HS-5 (cell line): ENCODE data around the gene PLPP2.

Source experiments
- DNase-seq: peaks from one replicate; pipeline ENCODE4 v3.0.0-alpha.2; 2012; ENCODE audit warnings: low read depth

The PLPP2 gene

DNA sequence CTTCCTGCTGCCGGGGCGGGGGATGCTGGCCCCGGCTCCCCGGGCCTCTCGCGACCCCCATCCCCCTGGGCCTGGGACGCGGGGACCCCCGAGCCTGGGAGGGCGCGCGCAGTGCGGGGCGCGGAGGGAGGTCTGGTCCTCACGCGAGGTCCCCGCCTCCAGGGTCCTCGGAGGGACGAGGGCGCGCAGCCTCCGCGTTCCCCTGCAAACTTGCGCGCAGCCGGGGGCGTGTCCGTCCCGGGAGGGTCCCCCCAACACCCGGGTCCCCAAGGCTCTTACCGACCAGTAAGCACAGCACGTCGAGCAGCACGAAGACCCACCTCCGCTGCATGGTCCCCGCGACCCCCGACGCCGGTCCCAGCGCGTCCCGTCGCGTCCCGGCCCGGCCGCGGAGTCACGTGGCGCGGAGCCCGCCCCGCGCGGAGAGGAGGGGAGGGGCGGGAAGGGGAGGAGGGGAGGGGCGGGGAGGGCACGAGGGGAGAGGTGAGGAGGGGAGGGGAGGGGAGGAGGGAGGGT, at the start of gene PLPP2:
Gene PLPP2 (minus strand): TSS at position 398 of the 516 bp plus-strand sequence. CDS start 67 bp downstream, at position 331.
- DNase-seq, result no peak

DNA sequence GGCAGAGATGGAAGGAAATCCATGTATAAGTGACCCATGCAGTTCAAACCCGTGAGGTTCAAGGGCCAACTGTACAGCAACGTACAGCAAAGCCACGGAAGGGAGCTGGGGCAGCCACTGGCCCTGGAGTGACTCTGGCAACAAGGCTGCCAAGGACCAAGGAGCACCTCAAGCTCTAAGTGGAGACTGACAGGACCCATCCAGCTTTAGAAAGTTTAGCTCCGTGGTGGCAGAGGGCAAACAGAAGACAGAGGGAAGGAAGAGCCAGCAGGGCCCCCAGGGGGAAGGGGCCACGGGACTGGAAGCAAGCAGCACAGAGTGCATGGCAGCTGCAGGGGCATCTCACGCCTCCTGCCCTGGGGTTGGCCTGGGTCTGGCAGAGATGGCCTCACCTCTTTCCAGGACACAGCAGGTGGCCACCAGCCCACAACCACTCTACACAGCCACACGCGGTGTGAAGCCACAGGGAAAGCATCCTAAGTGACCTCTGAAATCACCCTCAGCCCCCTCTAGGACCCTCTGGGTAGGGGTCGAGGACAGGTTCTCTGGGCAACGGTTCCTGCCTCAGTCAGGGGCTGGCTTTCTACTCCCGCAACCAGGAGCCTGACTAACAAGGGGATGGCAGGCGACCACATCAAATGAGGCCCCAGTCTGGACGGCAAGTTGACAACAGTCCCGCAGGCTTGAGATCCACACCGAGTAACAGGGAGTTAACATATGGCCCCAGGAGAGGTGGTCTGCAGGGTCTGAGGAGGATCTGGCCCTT, 49.6 kb upstream of the PLPP2 start:
- DNase-seq, result no peak

DNA sequence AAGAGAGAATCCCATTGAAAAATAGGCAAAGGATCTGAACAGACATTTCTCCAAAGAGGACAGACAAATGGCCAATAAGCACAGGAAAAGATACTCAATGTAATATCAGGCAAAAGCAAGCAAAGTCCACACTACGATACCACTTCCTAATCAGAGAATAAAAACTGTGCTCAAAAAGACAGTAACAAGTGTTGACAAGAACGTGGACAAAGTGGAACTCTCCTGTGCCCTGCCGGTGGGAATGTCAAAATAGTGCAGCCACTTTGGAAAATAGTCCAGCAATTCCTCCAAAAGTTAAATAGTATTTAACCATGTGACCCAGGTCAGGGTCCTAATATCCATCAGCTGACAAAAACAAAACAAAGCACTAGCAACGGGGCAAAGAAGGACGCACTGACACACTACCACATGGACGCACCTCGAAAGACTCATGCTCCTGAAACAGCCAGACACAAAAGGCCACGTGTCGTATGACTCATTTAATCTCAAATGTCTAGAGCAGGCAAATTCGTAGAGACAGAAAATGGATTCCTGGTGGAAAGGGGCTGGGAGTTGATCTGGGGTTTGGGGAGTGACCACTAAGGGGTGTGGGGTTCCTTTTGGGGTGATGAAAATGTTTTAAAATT, 48.2 kb upstream of the PLPP2 start:
- no peak for DNase-seq

DNA sequence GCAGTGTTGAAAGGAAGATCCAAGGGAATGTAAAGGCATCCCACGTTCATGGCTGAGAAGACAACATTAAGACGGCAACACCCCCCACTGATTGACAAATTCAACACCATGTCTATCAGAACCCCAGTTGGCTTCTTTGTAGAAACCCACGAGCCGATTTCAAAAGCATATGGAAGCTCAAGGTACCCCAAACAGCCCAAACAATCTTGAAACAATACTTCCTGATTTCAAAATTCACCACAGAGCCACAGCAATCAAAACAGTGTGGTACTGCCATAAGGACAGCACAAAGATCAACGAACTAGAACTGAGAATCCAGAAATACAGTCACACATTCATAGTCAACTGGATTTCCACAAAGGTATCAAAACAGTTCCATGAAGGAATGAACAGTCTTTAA, 47.2 kb upstream of the PLPP2 start:
- no peak for DNase-seq

GRCh38 chr19:336067-336614, 44.9 kb upstream of the PLPP2 start:
- DNase-seq, result no peak

DNA sequence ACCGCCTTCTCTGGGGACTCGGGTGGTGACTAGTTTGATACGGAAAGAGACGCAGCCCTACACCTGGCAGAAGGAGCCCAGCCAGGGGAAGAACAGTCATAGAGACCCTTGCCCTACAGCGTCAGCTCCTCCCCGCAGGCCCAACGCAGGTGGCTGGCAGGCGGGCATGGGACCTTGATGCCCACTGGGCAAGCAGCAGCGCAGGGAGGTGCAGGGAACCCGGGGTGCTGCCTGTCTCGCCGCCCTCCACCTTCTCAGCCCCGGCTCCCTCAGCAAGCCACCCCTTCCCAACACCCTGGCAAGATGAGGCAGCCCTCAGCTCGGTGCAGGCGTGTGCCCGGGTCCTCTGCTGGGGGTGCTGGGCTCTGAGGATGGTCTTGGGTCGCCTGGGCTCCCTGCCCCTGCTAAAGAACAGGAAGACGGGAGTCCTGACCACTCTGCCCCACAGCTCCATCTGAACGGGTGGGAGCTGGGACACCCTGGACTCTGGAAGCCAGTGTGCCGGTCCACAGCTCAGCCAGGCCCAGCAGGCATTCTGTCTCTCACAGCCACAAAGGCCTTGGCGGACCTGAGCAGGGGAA, 44.4 kb upstream of the PLPP2 start:
- DNase-seq, result no peak

DNA sequence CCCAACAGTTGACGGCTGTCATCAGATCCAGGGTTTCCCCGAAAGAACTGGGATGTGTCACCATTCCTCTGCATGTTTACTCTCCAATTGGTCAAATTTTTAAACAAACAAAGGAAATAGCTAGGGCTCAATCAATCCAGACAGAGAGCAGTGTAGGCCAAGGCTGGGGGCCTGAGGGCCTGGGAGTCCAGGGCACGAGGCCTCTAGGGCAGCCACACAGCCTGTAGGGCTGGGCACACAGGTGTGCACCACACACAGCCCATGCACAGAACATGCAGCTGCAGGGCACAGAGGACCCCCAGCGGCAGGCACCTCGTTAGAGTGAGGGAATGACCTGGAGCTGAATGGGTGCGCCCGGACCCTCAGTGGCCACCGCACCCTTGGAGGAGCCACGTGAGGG, 43.9 kb upstream of the PLPP2 start:
- DNase-seq, result no peak

DNA sequence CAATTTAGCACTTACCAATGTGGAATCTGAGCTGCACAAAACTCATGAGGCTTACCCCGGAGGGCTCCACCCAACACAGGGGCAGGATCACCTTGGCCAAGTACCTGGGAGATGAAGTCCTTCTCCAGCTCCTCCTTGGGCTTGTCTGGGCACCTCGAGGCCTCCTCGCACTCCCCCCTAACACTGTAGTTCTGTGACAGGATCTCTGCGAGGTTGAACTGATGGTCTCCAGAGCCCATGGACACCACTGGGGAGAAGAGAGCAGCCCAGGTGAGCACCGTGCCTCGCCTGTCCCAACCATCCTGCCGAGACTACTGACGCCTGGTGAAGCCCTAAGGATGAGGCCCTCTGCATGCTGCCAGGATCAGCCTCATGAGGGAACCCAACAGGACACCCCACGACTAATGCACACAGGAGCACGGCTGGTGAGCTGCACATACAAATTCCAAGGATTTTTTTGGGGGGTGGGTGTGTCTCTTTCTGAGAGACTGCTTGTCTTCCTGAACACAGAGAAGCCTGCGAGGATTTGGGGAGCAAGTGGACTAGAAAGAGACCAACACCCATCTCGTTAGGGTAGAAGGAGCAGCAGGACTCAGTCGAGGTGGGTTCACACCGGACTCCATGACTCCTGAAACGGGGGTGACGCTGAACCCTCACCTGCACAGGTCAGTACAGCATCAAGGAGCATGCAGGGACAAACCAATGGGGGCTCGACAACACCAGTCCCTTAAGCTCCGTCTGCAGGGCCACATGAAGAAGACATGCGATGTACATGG, 43.3 kb upstream of the PLPP2 start:
- DNase-seq, result no peak

DNA sequence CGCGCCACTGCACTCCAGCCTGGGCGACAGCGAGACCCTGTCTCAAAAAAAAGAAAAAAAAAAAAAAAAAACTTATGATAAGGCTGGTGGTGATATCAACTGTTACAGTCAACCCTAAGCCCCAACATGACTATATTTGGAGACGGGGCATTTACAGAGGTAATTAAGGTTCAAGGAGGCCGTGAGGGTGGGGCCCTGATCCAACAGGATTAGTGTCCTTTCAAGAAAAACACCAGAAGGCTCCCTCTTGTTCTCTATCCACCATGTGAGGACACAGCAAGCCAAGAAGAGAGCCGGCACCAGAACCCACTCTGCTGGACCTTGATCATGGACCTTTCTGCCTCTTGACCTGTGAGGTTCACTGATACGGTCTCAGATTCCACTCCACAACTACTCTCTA, 39.3 kb upstream of the PLPP2 start:
- no peak for DNase-seq

DNA sequence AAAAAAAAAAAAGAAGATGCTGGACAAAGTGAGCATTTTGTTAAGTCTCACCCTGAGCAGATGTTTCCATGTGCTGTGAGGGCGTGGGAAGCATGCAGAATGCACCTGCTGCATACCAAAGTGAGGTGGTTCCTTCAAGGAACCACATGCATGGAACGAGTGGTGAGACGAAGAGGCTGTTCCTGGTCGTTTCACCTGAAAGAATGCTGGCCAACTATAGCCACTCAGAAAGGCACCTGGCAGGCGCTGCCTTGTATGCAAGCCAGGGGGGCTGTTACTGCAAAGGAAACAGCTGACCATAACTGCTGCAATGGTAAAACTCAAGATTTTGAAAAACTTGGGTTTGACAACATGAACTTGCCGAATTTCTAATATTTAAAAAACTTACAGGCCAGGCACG, 38.7 kb upstream of the PLPP2 start:
- no peak for DNase-seq

- DNase-seq, result no peak
These were observed 36.9 kb upstream of the PLPP2 start for GRCh38 chr19:328025-328505.

GRCh38 chr19:327291-328024, 36.3 kb upstream of the PLPP2 start:
- DNase-seq, result no peak

- DNase-seq, result no peak
These were observed 35.7 kb upstream of the PLPP2 start for GRCh38 chr19:326871-327270.

GRCh38 chr19:325937-326565, 34.8 kb upstream of the PLPP2 start:
- no peak for DNase-seq

DNA sequence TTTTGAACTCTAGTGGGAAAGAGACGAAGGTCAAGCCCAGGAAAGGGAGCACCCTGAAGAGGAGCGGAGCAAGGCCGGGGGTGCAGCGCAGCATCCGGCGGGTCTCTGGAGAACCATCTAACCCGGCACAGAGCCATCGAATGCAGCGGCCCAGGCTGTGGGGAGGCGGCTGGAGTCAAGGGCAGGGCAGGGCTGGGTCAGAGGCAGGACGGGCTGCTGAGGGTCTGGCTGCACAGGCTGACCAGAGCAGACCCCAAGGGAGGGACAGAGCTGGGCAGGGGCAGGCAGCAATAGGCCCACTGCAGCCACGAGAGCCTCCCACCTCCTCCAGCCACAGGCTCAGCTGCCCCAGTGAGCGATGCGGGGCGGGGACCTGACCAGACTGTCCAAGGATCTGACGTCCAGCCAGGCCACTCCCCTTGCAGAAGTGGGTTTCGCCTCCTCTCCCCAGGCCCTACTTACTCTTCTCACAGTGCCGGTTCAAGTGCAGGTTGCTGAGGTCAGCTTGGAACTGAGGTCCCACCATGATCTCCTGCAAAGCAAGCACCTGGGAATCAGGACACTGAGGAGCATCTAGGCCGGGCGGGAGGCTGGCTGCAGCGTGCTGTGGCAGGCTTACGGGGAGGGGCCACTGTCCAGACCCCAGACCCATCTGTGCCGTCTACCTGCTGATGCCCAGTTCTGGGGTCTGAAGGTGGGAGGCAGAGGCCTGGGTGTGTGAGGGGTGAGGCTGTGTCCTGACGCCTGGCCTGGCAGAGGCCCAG, 34.2 kb upstream of the PLPP2 start:
- no peak for DNase-seq

GRCh38 chr19:324716-325115, 33.5 kb upstream of the PLPP2 start:
- no peak for DNase-seq

GRCh38 chr19:322616-323015, 31.4 kb upstream of the PLPP2 start:
- DNase-seq, result no peak

- DNase-seq, result no peak
These were observed 27.2 kb upstream of the PLPP2 start for GRCh38 chr19:318509-318774.

DNA sequence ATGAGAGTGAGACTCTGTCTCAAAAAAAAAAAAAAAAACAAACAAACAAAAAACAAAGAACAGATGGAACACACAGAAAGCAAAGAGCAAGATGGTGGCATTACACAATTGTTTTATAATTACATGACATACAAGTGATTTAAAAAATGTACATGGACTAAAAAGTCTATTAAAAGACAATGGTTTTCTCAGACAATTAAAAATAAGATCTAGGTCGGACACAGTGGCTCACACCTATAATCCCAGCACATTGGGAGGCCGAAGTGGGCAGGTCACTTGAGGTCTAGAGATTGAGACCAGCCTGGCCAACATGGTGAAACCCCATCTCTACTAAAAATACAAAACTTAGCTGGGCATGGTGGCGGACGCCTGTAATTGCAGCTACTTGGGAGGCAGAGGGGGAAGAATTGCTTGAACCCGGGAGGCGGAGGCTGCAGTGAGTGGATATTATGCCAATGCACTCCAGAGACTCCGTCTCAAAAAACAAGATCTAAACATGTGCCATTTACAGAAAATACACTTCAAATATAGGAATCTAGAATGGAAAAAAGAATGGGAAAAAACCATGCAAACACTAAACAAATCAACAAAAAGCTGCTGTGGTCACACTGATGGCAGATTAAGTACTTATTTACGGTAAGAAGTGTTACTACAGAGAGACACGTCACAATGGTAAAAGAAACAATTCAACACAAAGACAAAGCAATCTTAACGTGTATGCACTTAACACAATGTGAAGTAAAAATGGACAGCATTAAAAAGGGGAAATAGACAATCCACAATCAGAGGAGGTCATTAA, 26.7 kb upstream of the PLPP2 start:
- DNase-seq, result no peak

GRCh38 chr19:315811-316210, 24.6 kb upstream of the PLPP2 start:
- no peak for DNase-seq
